PC-3 (cell line): ENCODE results near the gene DSCAM. TPM values are rescaled to one million over a fixed set of nuclear protein-coding genes. Genes with fewer than 3 reads are reported as not detected.

ENCODE experiments used
- ATAC-seq: fragments of 200-7000 bp; cut with Tn5 transposase; 2 replicates; pipeline ENCODE4 v1.9.1; 2020; ENCODE audit warnings: mild to moderate bottlenecking, moderate library complexity
- BruUV-seq: library from RNA; stranded (reverse); fragments of 400-500 nt; replicated peaks from 2 replicates; lab custom pipeline; 2021; lab: Mats Ljungman, UMichigan
- CTCF ChIA-PET: fragments of 300-600 bp; sonication (Branson Sonifier 250); formaldehyde crosslinking; loops from one replicate; lab custom pipeline; 2022; ENCODE audit warnings: antibody characterized with exemption; lab: Charles Lee
- POLR2A ChIA-PET: fragments of 300-600 bp; sonication (Branson Sonifier 250); formaldehyde crosslinking; loops from one replicate; lab custom pipeline; 2022; ENCODE audit warnings: antibody characterized with exemption; ENCODE audit not compliant: unreplicated experiment; lab: Charles Lee
- DNase-seq: peaks from one replicate; pipeline ENCODE4 v3.0.0-alpha.2; 2015
- H2AFZ ChIP-seq: fragments of 300-600 bp; sonication (generic); 2 replicates; pipeline ENCODE4 v1.6.0; 2016; ENCODE audit warnings: antibody characterized with exemption, low read length
- H3F3A ChIP-seq: fragments of 300-600 bp; sonication (generic); one replicate; pipeline ENCODE4 v1.6.0; 2017; ENCODE audit warnings: antibody characterized with exemption, low read length, control low read depth, mild to moderate bottlenecking; ENCODE audit not compliant: unreplicated experiment
- H3K27ac ChIP-seq: fragments of 300-600 bp; sonication (generic); 2 replicates; pipeline ENCODE4 v1.5.1; 2016; ENCODE audit warnings: mild to moderate bottlenecking, low read length
- H3K27me3 ChIP-seq: fragments of 300-600 bp; sonication (generic); 2 replicates; pipeline ENCODE4 v1.6.1; 2016; ENCODE audit warnings: low read length, mixed read lengths
- H3K36me3 ChIP-seq: fragments of 300-600 bp; sonication (generic); 2 replicates; pipeline ENCODE4 v1.6.1; 2016; ENCODE audit warnings: low read depth, mixed run types, low read length, mixed read lengths
- H3K4me1 ChIP-seq: fragments of 300-600 bp; sonication (generic); 2 replicates; pipeline ENCODE4 v1.5.1; 2016; ENCODE audit warnings: low read length; ENCODE audit not compliant: insufficient read depth
- H3K4me2 ChIP-seq: fragments of 300-600 bp; sonication (generic); 2 replicates; pipeline ENCODE4 v1.6.0; 2016; ENCODE audit warnings: low read length
- H3K4me3 ChIP-seq: fragments of 300-600 bp; sonication (generic); 2 replicates; pipeline ENCODE4 v1.5.1; 2016; ENCODE audit warnings: mild to moderate bottlenecking, low read length, mixed read lengths
- H3K79me2 ChIP-seq: fragments of 300-600 bp; sonication (generic); 2 replicates; pipeline ENCODE4 v1.6.1; 2017; ENCODE audit warnings: low read length, mixed read lengths
- H3K9ac ChIP-seq: fragments of 300-600 bp; sonication (generic); 2 replicates; pipeline ENCODE4 v1.6.0; 2016; ENCODE audit warnings: mild to moderate bottlenecking, low read length
- H3K9me2 ChIP-seq: fragments of 300-600 bp; sonication (generic); replicated peaks from 2 replicates; pipeline ENCODE4 v1.6.1; 2016; ENCODE audit warnings: mixed run types, low read length, mixed read lengths
- H3K9me3 ChIP-seq: fragments of 300-600 bp; sonication (generic); 2 replicates; pipeline ENCODE4 v1.6.1; 2016; ENCODE audit warnings: low read length, mixed read lengths
- H4K20me1 ChIP-seq: fragments of 300-600 bp; sonication (generic); 2 replicates; pipeline ENCODE4 v1.6.1; 2016; ENCODE audit warnings: low read length, mixed read lengths
- EZH2 ChIP-seq: fragments of 300-600 bp; sonication (generic); IDR thresholded peaks from one replicate; pipeline ENCODE4 v1.6.1; 2017; ENCODE audit warnings: antibody characterized with exemption, mild to moderate bottlenecking, low read length; ENCODE audit not compliant: unreplicated experiment
- EZH2phosphoT487 ChIP-seq: fragments of 300-600 bp; sonication (generic); IDR thresholded peaks from 2 replicates; pipeline ENCODE4 v1.6.1; 2018; ENCODE audit warnings: mild to moderate bottlenecking, antibody characterized with exemption, low read length, borderline replicate concordance
- intact Hi-C: fragments of 100-400 bp; cut with micrococcal nuclease; formaldehyde crosslinking; loops from 2 replicates; pipeline ENCODE4 v1.9.0; 2023
- total RNA-seq: library from RNA; depleted of rRNA; stranded (reverse); fragments of >200 nt; gene quantifications from 2 replicates; pipeline ENCODE4 v1.2.3, GENCODE V29; 2014
- TF ChIP-seq, protein P1 (sequence below): fragments of 300-600 bp; sonication (generic); conservative IDR thresholded peaks from 2 replicates; pipeline ENCODE4 v1.5.1; 2017; ENCODE audit warnings: antibody characterized with exemption, low read depth, mild to moderate bottlenecking, low read length

DSCAM gene
- total RNA-seq, 1 experiment from 2014 or later, result not detected

DNA sequence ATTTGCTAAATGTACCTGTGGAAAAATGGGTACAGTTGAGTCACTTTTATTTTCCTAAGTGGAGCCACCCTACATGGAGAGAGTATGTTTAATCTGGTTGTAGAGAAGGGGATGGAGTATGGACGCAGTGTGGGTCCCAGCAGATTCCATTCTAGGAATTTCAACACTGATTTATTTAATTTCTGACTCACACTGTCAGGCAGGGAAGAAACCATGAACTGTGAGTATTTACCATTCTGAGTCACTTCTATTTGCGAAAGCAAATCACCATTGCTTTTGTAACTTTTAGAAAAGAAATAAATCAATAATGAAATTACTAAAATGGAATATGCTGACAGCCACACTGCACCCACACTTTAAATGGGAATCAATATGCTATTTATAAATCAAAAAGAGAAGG, 339.0 kb downstream of the DSCAM start:
- Histone ChIP-seq H3K9ac (peak overlapping the region; percentile 55), H3K4me2 (peak overlapping the region; percentile 84), H3K79me2 (no peaks in the 10 kb centered on the region), H3K9me3 (no peaks in the 10 kb centered on the region), H3K9me2 (no peaks in the 10 kb centered on the region), H2AFZ (no peak overlapping the region), H4K20me1 (no peaks in the 10 kb centered on the region), H3F3A (no peaks in the 10 kb centered on the region), H3K27me3 (no peaks in the 10 kb centered on the region), H3K4me1 (peaks cover 43% of the 10 kb centered on the region), H3K4me3 (peak overlapping the region; percentile 36; the same call in 1 of the 2 replicates), H3K27ac (peak overlapping the region; percentile 92), H3K36me3 (no peaks in the 10 kb centered on the region)
- ChIA-PET POLR2A (no interaction called here), CTCF (no interaction called here)
- peak; percentile 87 for DNase-seq
- no TSS peak for BruUV-seq
- no peak for TF ChIP-seq EZH2
- TF ChIP-seq, protein P1, sequence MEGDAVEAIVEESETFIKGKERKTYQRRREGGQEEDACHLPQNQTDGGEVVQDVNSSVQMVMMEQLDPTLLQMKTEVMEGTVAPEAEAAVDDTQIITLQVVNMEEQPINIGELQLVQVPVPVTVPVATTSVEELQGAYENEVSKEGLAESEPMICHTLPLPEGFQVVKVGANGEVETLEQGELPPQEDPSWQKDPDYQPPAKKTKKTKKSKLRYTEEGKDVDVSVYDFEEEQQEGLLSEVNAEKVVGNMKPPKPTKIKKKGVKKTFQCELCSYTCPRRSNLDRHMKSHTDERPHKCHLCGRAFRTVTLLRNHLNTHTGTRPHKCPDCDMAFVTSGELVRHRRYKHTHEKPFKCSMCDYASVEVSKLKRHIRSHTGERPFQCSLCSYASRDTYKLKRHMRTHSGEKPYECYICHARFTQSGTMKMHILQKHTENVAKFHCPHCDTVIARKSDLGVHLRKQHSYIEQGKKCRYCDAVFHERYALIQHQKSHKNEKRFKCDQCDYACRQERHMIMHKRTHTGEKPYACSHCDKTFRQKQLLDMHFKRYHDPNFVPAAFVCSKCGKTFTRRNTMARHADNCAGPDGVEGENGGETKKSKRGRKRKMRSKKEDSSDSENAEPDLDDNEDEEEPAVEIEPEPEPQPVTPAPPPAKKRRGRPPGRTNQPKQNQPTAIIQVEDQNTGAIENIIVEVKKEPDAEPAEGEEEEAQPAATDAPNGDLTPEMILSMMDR, result no peak
- TF ChIP-seq EZH2phosphoT487, result no peak
- ATAC-seq, result peak; percentile 85
- intact Hi-C loops, result no loop called here

DNA sequence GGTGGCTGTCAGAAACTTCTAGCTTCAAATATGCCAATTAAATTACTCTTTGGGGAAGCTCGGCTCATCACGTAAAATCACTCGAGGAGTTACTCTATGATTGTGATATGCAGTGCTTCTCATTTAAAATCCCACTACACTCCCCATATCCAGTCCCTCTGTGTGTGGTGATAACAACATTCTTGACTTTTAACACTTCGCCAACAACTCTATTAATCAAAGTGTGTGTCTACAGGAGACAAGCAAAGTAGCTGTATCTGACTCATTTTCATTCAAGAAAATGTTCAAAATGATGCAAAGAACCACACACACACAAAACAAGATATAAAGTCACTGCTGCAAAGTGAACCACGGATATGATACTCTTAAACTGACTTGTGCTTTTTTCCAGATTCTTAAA, 341.3 kb downstream of the DSCAM start:
- Histone ChIP-seq H3K79me2 (no peaks in the 10 kb centered on the region), H4K20me1 (no peaks in the 10 kb centered on the region), H3K4me3 (no peak overlapping the region), H3K27ac (no peak overlapping the region), H2AFZ (no peak overlapping the region), H3K9ac (no peak overlapping the region), H3K9me2 (no peaks in the 10 kb centered on the region), H3K36me3 (no peaks in the 10 kb centered on the region), H3F3A (no peaks in the 10 kb centered on the region), H3K4me1 (peaks cover 31% of the 10 kb centered on the region), H3K4me2 (no peak overlapping the region), H3K27me3 (no peaks in the 10 kb centered on the region), H3K9me3 (no peaks in the 10 kb centered on the region)
- TF ChIP-seq, protein P1, result no peak
- no peak for TF ChIP-seq EZH2phosphoT487
- no peak for TF ChIP-seq EZH2
- DNase-seq, result no peak
- POLR2A ChIA-PET, result no interaction called here
- BruUV-seq, result no TSS peak
- CTCF ChIA-PET, result no interaction called here
- intact Hi-C loops, result no loop called here
- no peak for ATAC-seq

DNA sequence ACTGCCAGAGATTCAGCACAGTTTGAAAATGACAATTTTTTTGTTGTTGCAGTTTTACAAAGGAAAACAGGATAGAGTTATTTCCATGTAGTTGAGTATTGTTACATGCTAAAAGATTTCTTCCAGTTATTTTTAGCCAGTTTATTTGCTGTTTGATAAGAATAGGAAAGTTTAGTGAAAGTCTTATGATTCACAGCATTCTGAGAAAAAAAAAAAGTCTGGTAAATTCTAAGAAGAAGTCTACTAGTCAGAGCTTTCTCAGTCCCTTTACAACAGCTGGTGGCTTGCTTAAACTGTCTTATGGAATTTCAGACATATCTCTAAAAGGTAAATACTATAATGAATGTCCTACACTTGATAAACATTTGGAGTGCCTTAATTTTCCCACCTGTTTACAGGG, 341.7 kb downstream of the DSCAM start:
- TF ChIP-seq, protein P1, result no peak
- TF ChIP-seq EZH2, result no peak
- no peak for TF ChIP-seq EZH2phosphoT487
- no peak overlapping the region for H2AFZ ChIP-seq
- no peaks in the 10 kb centered on the region for H3K9me3 ChIP-seq
- H3F3A ChIP-seq, result no peaks in the 10 kb centered on the region
- DNase-seq (no peak), ATAC-seq (no peak)
- H3K79me2 ChIP-seq, result no peaks in the 10 kb centered on the region
- no TSS peak for BruUV-seq
- H3K27me3 ChIP-seq, result no peaks in the 10 kb centered on the region
- ChIA-PET POLR2A (no interaction called here), CTCF (no interaction called here)
- H3K9me2 ChIP-seq, result no peaks in the 10 kb centered on the region
- H3K9ac ChIP-seq, result no peak overlapping the region
- H3K4me2 ChIP-seq, result no peak overlapping the region
- H4K20me1 ChIP-seq, result no peaks in the 10 kb centered on the region
- H3K36me3 ChIP-seq, result no peaks in the 10 kb centered on the region
- no peak overlapping the region for H3K27ac ChIP-seq
- H3K4me3 ChIP-seq, result no peak overlapping the region
- intact Hi-C loops, result no loop called here
- H3K4me1 ChIP-seq, result peaks cover 27% of the 10 kb centered on the region
